Esophagus (tissue), 2 donors: ENCODE results near the gene GNA15. TPM values are rescaled to one million over a fixed set of nuclear protein-coding genes. Genes with fewer than 3 reads are reported as not detected.

Experiments used
- H3K27ac ChIP-seq, 2 donors: one replicate each; pipeline ENCODE4 v1.5.1; 2013; ENCODE audit warnings: low read depth in 2 of 2, mild to moderate bottlenecking in 2 of 2, inconsistent platforms in 1 of 2, low read length in 1 of 2, moderate library complexity in 1 of 2
- H3K27me3 ChIP-seq, 2 donors: one replicate each; pipeline ENCODE4 v1.6.1; 2013; ENCODE audit warnings: low read length in 2 of 2, control low read depth in 1 of 2, mild to moderate bottlenecking in 1 of 2; ENCODE audit not compliant: insufficient read depth in 2 of 2, control insufficient read depth in 1 of 2
- H3K36me3 ChIP-seq, 2 donors: one replicate each; pipeline ENCODE4 v1.6.1; 2013; ENCODE audit warnings: low read length in 1 of 2; ENCODE audit not compliant: control insufficient read depth in 2 of 2, insufficient read depth in 2 of 2
- H3K4me1 ChIP-seq, 2 donors: one replicate each; pipeline ENCODE4 v1.6.1; 2013; ENCODE audit warnings: low read length in 1 of 2; ENCODE audit not compliant: control insufficient read depth in 2 of 2, insufficient read depth in 2 of 2
- H3K4me3 ChIP-seq, 2 donors: one replicate each; pipeline ENCODE4 v1.5.1; 2013; ENCODE audit warnings: low read length in 2 of 2, mild to moderate bottlenecking in 2 of 2, low read depth in 1 of 2, moderate library complexity in 1 of 2
- H3K9me3 ChIP-seq, 2 donors: one replicate each; pipeline ENCODE4 v1.6.1; 2013; ENCODE audit warnings: mild to moderate bottlenecking in 2 of 2, low read depth in 1 of 2, low read length in 1 of 2, moderate library complexity in 1 of 2; ENCODE audit not compliant: control insufficient read depth in 2 of 2, insufficient read depth in 1 of 2
- WGBS, 2 donors: extraction: QIAGEN DNeasy Blood & Tissue Kit; methylation state at CpG; one replicate each; pipeline ENCODE4 v1.1.7; 2013; 5-methylcytosine and 5-hydroxymethylcytosine counted together
- polyA plus RNA-seq, 2 donors: library from polyadenylated mRNA; stranded (reverse); fragments of 200-250 nt; gene quantifications; one replicate each; pipeline ENCODE4 v1.2.3, GENCODE V29; 2013
- donor health status: healthy with polysubstance abuse.
- donor health status: Bipolar disorder and iron deficiency.

GNA15 gene
- polyA plus RNA-seq, 2 donors = 118 to 135 TPM

- H3K27ac ChIP-seq = no peak overlapping the region
- WGBS, 2 donors = 75 to 76% methylated on average over 18 to 20 of the region's 20 CpGs
- H3K4me1 ChIP-seq = peaks cover 0 to 7% of the 10 kb centered on the region in 2 donors
- H3K27me3 ChIP-seq = no peaks in the 10 kb centered on the region
- H3K4me3 ChIP-seq = no peak overlapping the region
- peaks cover 0 to 20% of the 10 kb centered on the region in 2 donors for H3K36me3 ChIP-seq
- H3K9me3 ChIP-seq = peaks cover 0 to 2% of the 10 kb centered on the region in 2 donors
These were observed 10.3 kb downstream of the GNA15 start for GRCh38 chr19:3145909-3146676.

GRCh38 chr19:3146677-3147100 is 10.9 kb downstream of the GNA15 start:
- peaks cover 0 to 2% of the 10 kb centered on the region in 2 donors for H3K9me3 ChIP-seq
- peaks cover 0 to 25% of the 10 kb centered on the region in 2 donors for H3K36me3 ChIP-seq
- no peaks in the 10 kb centered on the region for H3K27me3 ChIP-seq
- peaks cover 0 to 4% of the 10 kb centered on the region in 2 donors for H3K4me1 ChIP-seq
- 63 to 73% methylated on average over 5 of the region's 5 CpGs for WGBS, 2 donors
- no peak overlapping the region for H3K4me3 ChIP-seq
- no peak overlapping the region for H3K27ac ChIP-seq

- peaks cover 0 to 33% of the 10 kb centered on the region in 2 donors for H3K36me3 ChIP-seq
- H3K4me3 ChIP-seq = no peak overlapping the region
- H3K27ac ChIP-seq = no peak overlapping the region
- H3K4me1 ChIP-seq = no peaks in the 10 kb centered on the region
- H3K27me3 ChIP-seq = no peaks in the 10 kb centered on the region
- WGBS, 2 donors = 89 to 90% methylated on average over 19 to 20 of the region's 20 CpGs
- H3K9me3 ChIP-seq = peaks cover 0 to 2% of the 10 kb centered on the region in 2 donors
These were observed 12.7 kb downstream of the GNA15 start for GRCh38 chr19:3148503-3148902.

GRCh38 chr19:3149089-3149488 is 13.3 kb downstream of the GNA15 start:
- peaks cover 0 to 36% of the 10 kb centered on the region in 2 donors for H3K36me3 ChIP-seq
- H3K27ac ChIP-seq = no peak overlapping the region
- no peak overlapping the region for H3K4me3 ChIP-seq
- peaks cover 0 to 2% of the 10 kb centered on the region in 2 donors for H3K9me3 ChIP-seq
- H3K4me1 ChIP-seq = no peaks in the 10 kb centered on the region
- WGBS, 2 donors = 86 to 92% methylated on average over 6 of the region's 6 CpGs
- no peaks in the 10 kb centered on the region for H3K27me3 ChIP-seq

- H3K4me3 ChIP-seq = no peak overlapping the region
- H3K27me3 ChIP-seq = no peaks in the 10 kb centered on the region
- H3K36me3 ChIP-seq = peaks cover 0 to 37% of the 10 kb centered on the region in 2 donors
- no peak overlapping the region for H3K27ac ChIP-seq
- peaks cover 1% of the 10 kb centered on the region in 2 donors for H3K4me1 ChIP-seq
- H3K9me3 ChIP-seq = peaks cover 0 to 2% of the 10 kb centered on the region in 2 donors
- WGBS, 2 donors = 73% methylated on average over 35 of the region's 35 CpGs
These were observed 14.0 kb downstream of the GNA15 start for GRCh38 chr19:3149526-3150505.

- no peak overlapping the region for H3K27ac ChIP-seq
- H3K36me3 ChIP-seq = peaks cover 0 to 45% of the 10 kb centered on the region in 2 donors
- H3K27me3 ChIP-seq = no peaks in the 10 kb centered on the region
- peaks cover 2 to 8% of the 10 kb centered on the region in 2 donors for H3K4me1 ChIP-seq
- H3K9me3 ChIP-seq = peaks cover 0 to 2% of the 10 kb centered on the region in 2 donors
- WGBS, 2 donors = 77 to 86% methylated on average over 5 of the region's 5 CpGs
- no peak overlapping the region for H3K4me3 ChIP-seq
These were observed 15.0 kb downstream of the GNA15 start for GRCh38 chr19:3150739-3151329.

GRCh38 chr19:3151563-3152418 is 16.0 kb downstream of the GNA15 start:
- Histone ChIP-seq H3K36me3 (peaks cover 0 to 50% of the 10 kb centered on the region in 2 donors), H3K4me1 (peaks cover 2 to 9% of the 10 kb centered on the region in 2 donors), H3K27ac (no peak overlapping the region), H3K27me3 (no peaks in the 10 kb centered on the region), H3K4me3 (no peak overlapping the region), H3K9me3 (peaks cover 0 to 5% of the 10 kb centered on the region in 2 donors)
- WGBS, 2 donors = 77 to 83% methylated on average over 14 of the region's 14 CpGs

GRCh38 chr19:3152419-3152780 is 16.6 kb downstream of the GNA15 start:
- Histone ChIP-seq H3K4me3 (no peak overlapping the region), H3K4me1 (peaks cover 2 to 9% of the 10 kb centered on the region in 2 donors), H3K36me3 (peaks cover 0 to 53% of the 10 kb centered on the region in 2 donors), H3K9me3 (peaks cover 0 to 5% of the 10 kb centered on the region in 2 donors), H3K27me3 (no peaks in the 10 kb centered on the region), H3K27ac (no peak overlapping the region)
- WGBS, 2 donors = 92 to 93% methylated on average over 3 of the region's 3 CpGs
